A673 (cell line): Measurements from ENCODE around the gene TLCD3B.

Experiments
- EZH2 ChIP-seq: fragments of 200-600 bp; sonication (generic); IDR thresholded peaks from 2 replicates; pipeline ENCODE4 v1.6.1; 2017; ENCODE audit warnings: borderline replicate concordance, low read depth, mild to moderate bottlenecking, mixed read lengths, antibody characterized with exemption, low read length; ENCODE audit not compliant: poor library complexity, severe bottlenecking
- TF ChIP-seq, protein P1 (sequence below): fragments of 300-800, 200-600 bp; sonication (generic); conservative IDR thresholded peaks from 2 replicates; pipeline ENCODE4 v1.5.1; 2017; ENCODE audit warnings: low read depth, mild to moderate bottlenecking, antibody characterized with exemption, low read length, moderate library complexity, mixed read lengths

- TF ChIP-seq, protein P1, sequence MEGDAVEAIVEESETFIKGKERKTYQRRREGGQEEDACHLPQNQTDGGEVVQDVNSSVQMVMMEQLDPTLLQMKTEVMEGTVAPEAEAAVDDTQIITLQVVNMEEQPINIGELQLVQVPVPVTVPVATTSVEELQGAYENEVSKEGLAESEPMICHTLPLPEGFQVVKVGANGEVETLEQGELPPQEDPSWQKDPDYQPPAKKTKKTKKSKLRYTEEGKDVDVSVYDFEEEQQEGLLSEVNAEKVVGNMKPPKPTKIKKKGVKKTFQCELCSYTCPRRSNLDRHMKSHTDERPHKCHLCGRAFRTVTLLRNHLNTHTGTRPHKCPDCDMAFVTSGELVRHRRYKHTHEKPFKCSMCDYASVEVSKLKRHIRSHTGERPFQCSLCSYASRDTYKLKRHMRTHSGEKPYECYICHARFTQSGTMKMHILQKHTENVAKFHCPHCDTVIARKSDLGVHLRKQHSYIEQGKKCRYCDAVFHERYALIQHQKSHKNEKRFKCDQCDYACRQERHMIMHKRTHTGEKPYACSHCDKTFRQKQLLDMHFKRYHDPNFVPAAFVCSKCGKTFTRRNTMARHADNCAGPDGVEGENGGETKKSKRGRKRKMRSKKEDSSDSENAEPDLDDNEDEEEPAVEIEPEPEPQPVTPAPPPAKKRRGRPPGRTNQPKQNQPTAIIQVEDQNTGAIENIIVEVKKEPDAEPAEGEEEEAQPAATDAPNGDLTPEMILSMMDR: no peak
- TF ChIP-seq EZH2: no peak
Measured at GRCh38 chr16:30030011-30030685, 923 bp downstream of the TLCD3B start.
